ENCODE data around the gene PCSK7.

GRCh38 chr11:117204283-117205080 lies 27.4 kb downstream of the PCSK7 start:
- TF ChIP-seq SP1 (IDR thresholded peaks at IDR 0.05) (no peak), BHLHE40 (IDR thresholded peaks at IDR 0.05; ENCODE audit: borderline replicate concordance) (no peak)
